DMS53 (cell line): ENCODE data around the gene MTHFR.

Experiments
- DNase-seq: peaks from one replicate; lab custom pipeline; 2025; lab: John Stamatoyannopoulos, UW

The MTHFR gene

GRCh38 chr1:11796036-11796828 is 9.5 kb downstream of the MTHFR start:
- DNase-seq: no peak

- DNase-seq: no peak
These were observed 10.4 kb downstream of the MTHFR start for GRCh38 chr1:11795238-11795890.

GRCh38 chr1:11794446-11795237 is 11.1 kb downstream of the MTHFR start:
- no peak for DNase-seq

- DNase-seq: no peak
These were observed 11.9 kb downstream of the MTHFR start for GRCh38 chr1:11793819-11794218.

GRCh38 chr1:11792106-11792505 is 13.7 kb downstream of the MTHFR start:
- no peak for DNase-seq

GRCh38 chr1:11790880-11791715 is 14.7 kb downstream of the MTHFR start:
- peak; percentile 25 for DNase-seq

- no peak for DNase-seq
These were observed 15.5 kb downstream of the MTHFR start for GRCh38 chr1:11790101-11790879.

- no peak for DNase-seq
These were observed 16.4 kb downstream of the MTHFR start for GRCh38 chr1:11789126-11790067.

GRCh38 chr1:11788549-11789053 is 17.2 kb downstream of the MTHFR start:
- no peak for DNase-seq

- no peak for DNase-seq
These were observed 17.8 kb downstream of the MTHFR start for GRCh38 chr1:11787804-11788436.

- peak; percentile 34 for DNase-seq
These were observed 18.4 kb downstream of the MTHFR start for GRCh38 chr1:11787251-11787803.

- DNase-seq: no peak
These were observed 19.6 kb downstream of the MTHFR start for GRCh38 chr1:11786168-11786567.

GRCh38 chr1:11784993-11785769 is 20.6 kb downstream of the MTHFR start:
- DNase-seq: peak; percentile 82

- DNase-seq: peak; percentile 34
These were observed 21.3 kb downstream of the MTHFR start for GRCh38 chr1:11784256-11784992.

- DNase-seq: no peak
These were observed 22.2 kb downstream of the MTHFR start for GRCh38 chr1:11783556-11783955.

GRCh38 chr1:11782127-11782708 is 23.5 kb downstream of the MTHFR start:
- no peak for DNase-seq

GRCh38 chr1:11781297-11781696 is 24.5 kb downstream of the MTHFR start:
- DNase-seq: no peak
